Stimulated activated CD8-positive, alpha-beta memory T cell treated with anti-CD3 and anti-CD28 coated beads, Interleukin-7, amount 100 ng/mL, for 24 hours (primary cell): ENCODE results near the gene SOBP.

Source experiments
- DNase-seq: peaks from one replicate; pipeline ENCODE4 v3.0.0-alpha.2; 2020; ENCODE audit warnings: low read depth

The SOBP gene

DNA sequence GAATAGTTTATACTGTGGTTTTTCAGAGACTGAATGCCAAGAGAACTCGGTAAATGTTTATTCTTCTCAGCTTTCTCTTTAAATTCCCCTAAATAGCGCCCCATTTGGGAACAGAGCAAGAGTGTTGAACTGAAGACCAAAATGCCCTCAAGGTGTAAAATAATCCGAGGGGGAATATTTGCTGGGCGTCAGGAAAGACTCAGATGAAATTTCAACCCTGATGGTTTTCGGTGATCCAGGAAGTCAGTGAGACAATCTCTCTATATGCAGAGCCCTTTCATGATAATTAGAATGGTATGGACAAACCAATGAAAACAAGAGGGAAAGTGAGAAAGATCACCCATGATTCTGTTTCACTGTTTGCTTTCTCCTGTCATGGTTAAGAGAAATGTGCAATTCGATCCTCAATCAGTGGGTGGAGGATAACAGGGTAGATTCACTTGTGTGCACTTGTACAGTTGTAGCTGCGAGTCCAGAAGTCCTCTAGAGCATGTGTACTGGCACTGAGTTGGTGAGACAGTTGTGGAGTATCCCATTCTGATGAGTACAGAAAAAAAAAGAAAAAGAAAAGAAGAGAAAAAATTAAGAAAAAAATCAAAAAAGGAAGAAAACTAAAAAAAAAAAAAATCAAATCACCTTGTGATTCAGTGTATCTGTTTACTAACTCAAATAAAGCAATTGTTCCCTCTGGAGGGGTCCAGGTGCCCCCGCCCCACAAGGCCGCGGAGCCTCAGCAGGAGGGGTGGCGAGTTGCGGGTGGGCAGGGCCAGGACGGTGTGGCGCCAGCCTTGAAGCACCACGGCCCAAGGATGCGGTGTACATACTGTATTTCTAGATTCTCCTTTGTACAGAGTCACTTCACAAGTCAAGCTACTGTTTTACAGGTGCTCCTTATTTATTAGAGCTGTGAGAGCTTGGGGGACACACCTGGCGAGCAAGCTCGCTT lies 169.3 kb downstream of the SOBP start:
- DNase-seq = no peak

DNA sequence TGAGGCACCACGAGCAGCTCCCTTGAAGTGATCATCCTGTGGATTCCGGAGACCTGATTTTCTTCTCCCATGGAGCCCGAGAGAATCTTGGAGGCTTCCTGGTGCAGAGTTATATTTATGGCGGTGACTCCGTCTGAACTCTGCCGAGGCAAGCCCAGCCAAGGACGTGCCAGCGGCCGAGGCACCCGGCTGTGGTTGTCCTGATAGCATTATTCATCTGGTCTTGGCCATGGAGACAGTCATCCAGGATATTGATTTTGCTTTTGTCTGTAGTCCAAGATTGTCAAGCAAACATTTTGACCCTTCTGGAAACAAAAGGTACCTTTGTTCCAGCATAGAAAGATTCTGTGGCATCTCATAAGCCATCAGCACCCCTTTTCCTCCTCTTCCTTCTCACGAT lies 170.9 kb downstream of the SOBP start:
- no peak for DNase-seq

- no peak for DNase-seq
These were observed 171.4 kb downstream of the SOBP start for GRCh38 chr6:107661291-107661690.

GRCh38 chr6:107662333-107662732 lies 172.4 kb downstream of the SOBP start:
- DNase-seq = no peak

- no peak for DNase-seq
These were observed 173.4 kb downstream of the SOBP start for GRCh38 chr6:107663308-107663707.

GRCh38 chr6:107665382-107665781 lies 175.5 kb downstream of the SOBP start:
- no peak for DNase-seq

GRCh38 chr6:107666084-107666980 lies 176.4 kb downstream of the SOBP start:
- no peak for DNase-seq

DNA sequence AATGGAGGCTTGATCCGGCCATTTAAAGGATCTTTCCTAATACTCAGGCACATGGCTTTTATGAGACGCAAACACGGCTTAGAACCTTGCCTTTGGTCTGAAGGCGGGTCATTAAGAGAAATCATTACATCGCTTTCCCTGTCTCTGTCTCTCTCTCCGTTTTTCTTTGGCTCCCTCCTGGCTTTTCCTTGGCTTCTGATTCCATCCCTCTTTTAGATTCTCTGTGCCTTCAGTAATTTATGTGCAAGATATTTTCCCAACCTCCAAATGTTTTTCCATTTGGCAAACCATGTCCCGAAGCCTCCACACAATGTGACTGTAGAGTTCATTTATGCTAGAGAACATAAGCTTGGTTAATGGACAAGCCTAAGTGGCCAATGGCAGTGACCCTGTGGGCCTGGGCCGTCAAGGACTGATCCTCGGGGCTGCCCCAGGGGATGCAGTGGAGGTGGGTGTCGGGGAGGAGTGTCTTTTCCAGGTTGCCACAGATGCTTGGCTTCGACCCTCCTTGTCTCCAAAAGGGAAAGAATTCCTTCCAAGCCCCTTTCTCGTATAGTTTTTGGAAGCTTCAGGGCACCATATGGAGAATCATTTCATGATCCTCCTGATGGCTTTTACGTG lies 177.2 kb downstream of the SOBP start:
- no peak for DNase-seq

DNA sequence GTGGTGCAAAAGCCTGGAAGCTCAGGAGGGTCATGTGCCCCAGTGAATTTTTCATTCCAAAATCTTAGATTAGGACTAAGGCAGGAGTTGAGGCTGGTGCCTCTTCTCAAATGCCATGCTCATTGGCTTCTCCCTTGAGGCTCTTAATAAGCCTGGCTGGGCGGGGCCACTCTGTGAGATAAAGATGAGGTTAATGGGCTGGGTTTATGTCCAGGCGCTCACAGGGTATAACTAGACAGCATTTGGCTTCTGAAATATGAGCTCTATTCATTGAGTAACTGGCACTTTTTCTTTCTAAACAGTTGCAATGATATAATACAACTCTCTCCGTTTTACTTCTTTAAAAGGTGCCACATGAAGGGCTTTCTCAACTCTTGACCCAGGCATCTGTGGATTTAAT lies 177.9 kb downstream of the SOBP start:
- DNase-seq = no peak

GRCh38 chr6:107668743-107669474 lies 179.0 kb downstream of the SOBP start:
- no peak for DNase-seq

- no peak for DNase-seq
These were observed 180.9 kb downstream of the SOBP start for GRCh38 chr6:107670792-107671199.

DNA sequence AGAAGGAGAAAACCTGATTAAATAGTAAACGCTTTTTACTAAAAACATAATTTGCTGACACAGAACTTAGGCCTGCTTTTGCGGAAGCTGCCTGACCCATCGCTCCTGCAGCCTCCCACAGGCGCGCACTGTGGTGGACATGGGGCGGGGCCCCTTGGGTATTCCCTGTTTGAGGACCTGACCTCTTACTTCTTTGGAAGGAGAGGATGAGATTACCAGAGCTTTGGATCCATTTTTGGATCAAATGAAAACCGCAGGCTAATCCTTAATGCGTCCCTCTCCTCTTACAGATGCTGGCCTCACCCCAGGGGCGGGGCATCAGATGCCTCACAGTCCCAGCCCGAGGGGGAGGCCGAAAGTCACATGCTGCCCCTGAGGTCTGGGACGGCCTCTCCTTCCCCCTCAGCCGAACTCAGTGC lies 183.2 kb downstream of the SOBP start:
- no peak for DNase-seq

DNA sequence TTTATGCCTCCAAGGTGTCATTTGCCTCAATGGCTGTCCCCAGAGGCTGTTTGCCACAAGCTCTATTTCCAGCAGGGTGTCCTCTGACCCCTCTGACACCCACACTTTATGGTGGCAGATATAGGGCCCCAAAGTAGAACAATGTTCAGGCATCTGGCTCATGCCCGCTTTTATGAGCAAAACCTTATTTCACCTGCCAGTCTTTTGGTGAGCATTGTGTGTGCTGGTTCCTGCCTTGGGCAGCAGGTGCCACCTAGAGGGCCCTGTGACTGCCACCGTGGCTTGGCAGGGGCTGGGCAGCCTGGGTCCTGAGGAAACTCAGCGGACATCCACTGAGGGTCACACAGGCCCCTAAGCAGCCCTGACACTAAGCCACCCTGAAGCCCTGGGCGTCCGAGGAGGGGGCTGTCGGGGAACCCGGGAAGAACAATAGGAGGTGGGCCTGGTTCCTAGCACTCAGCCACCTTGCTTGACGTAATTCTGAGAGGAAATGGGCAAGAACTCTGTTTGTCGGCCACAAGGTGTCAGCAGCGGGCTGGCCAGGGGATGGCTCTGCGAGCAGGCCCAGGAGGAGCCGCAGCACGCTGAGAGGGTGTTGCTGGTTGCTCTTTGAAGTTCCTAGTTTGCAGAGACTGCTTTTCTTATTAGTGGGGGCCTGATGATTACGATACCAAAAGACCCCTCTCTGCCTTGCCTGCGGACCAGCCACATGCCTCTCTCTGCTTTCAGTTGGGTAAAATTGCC lies 185.2 kb downstream of the SOBP start:
- peak; percentile 61 for DNase-seq

DNA sequence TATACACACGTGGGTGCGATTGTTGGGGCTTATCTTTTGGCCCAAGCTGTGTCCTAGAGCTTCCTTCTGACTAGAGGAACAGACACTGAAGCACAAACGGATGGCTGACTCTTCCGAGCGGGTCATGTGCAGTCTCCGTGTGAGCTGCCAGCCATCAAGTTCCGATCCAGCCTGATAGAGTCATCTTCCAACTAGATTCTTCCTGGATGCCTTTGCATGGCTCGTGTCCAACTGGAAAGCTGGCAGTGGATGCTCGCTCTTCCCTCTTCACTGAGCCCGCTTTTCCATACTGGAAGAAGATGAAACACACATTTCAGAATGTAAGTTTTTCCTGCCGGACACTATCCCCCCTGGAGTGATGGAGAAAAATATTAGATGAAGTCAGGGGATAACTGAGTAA lies 186.1 kb downstream of the SOBP start:
- DNase-seq = no peak

DNA sequence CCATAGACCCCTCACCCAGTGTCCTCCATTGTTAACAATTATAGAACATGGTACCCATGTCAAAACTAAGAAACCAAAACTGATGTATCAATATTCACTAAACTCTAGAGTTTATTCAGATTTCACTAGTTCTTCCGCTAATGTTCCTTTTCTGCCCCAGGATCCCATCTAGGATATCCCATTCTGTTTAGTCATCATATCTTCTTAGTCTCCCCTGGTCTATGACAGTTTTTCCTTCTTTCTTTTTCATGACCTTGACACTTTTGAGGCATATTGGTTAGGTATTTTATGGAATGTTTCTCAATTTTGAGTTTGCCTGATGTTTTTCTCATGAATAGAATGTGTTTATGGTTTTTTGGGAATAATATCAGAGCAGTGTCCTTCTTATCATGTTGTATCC lies 187.5 kb downstream of the SOBP start:
- DNase-seq = no peak

- no peak for DNase-seq
These were observed 189.5 kb downstream of the SOBP start for GRCh38 chr6:107679457-107679856.

DNA sequence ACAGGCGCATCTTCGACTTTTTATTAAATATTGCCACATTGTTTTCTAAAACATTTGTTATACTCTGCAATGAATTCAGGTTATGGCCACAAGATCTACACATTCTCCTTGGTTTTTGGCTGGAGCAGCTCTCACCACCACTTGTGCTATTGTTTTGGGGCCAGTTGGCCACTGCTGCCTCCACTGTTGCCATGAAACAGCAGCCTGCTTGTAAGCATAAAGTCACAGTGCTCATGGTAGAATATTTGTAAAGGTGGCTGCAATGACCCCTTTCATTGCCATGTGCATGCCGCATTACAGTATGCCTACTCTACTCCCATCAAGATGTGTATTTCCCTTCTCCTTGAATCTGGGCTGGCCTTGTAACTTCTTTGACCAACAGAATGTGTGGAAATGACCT lies 192.8 kb downstream of the SOBP start:
- no peak for DNase-seq

DNA sequence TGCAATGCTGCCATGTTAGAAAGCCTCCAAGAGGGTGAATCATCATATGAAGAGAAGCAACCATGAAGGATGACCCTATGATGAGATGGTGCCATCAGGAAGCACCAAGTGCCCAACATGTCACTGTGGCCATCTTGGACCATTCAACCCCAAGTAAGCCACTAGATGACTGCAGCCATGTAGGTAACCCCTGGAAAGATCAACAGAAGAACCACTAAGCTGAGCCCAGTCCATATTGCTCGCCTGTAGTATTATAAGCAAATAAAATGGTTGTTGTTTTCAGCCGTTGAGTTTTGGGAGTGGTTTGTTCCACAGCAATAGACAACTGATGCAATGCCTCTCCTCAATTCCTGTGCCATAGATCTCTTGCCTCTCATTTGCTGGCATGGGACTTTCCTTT lies 193.3 kb downstream of the SOBP start:
- DNase-seq = no peak

GRCh38 chr6:107684996-107685395 lies 195.1 kb downstream of the SOBP start:
- no peak for DNase-seq

DNA sequence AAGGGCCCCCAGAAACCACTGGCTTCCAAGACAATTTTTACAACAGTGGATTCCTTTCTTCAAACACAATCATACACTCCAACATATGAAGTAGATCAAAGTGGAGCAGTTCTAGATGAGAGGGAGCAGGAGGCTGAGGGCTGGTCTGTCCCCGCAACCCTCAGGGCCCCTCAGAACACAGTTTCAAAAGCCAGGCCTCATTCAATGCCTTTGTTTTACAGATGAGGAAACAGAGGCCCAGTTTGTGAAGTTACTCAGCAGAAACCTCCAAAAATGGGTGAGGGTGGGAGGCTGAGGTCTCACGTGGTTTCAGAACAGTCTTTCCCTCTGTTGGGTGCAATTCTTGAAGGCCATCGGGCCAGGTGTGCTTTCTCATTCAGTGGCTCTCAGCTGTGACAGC lies 199.3 kb downstream of the SOBP start:
- DNase-seq = no peak
